Measurements from ENCODE around the gene NEURL1. TPM values are rescaled to one million over a fixed set of nuclear protein-coding genes. Genes with fewer than 3 reads are reported as not detected.

NEURL1 gene
- total and polyA plus RNA-seq, 2 experiments from 2014 or later = 1.1 to 1.5 TPM

DNA sequence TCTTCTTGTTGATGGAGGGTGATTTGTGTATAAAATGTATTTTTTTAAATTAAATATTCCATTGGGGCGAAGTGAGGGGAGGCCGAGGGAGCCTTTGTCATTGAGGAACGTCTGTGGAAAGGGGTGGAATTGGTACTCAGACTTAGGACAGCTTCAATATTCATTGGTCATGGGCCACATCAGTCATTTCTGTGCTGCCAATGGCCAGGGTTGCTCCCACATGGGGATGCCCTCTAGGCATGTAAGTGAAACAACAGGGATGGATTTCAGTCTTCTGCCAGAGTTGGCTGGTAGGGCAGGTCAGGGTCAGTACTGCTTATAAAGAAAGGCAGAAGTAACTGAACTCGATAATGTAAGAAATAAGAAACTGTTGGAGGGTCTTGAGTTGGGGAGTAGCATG is 47.2 kb downstream of the NEURL1 start:
- no peak overlapping the region for H3K27ac ChIP-seq
- H3K4me2 ChIP-seq (ENCODE audit: unreplicated experiment) = no peak overlapping the region
- in situ Hi-C loops (cut with MboI) = no loop called here
- TF ChIP-seq EZH2phosphoT487 (IDR thresholded peaks at IDR 0.05; ENCODE audit: insufficient read depth, low read depth) = no peak
- TF ChIP-seq EZH2 (IDR thresholded peaks at IDR 0.05; ENCODE audit: insufficient read depth, poor library complexity, severe bottlenecking) = no peak
- 45 to 54% methylated on average over 4 of the region's 4 CpGs for WGBS, 2 experiments (ENCODE audit: low coverage in 1 of 2, low lambda C conversion rate in 2 of 2, missing lambda C conversion rate in 2 of 2)
- H3K9ac ChIP-seq = no peak overlapping the region
- no peaks in the 10 kb centered on the region for H4K20me1 ChIP-seq (ENCODE audit: insufficient read depth)
- no peaks in the 10 kb centered on the region for H3K9me2 ChIP-seq (ENCODE audit: insufficient read depth)
- H3K36me3 ChIP-seq (ENCODE audit: low read depth) = no peaks in the 10 kb centered on the region
- H2AFZ ChIP-seq = no peak overlapping the region
- H3K4me3 ChIP-seq = no peak overlapping the region
- H3K9me3 ChIP-seq (ENCODE audit: low read depth) = no peaks in the 10 kb centered on the region
- no peaks in the 10 kb centered on the region for H3F3A ChIP-seq (ENCODE audit: insufficient read depth)
- no peaks in the 10 kb centered on the region for H3K79me2 ChIP-seq (ENCODE audit: insufficient read depth)
- DNase-seq = no peak
- no peaks in the 10 kb centered on the region for H3K4me1 ChIP-seq (ENCODE audit: insufficient read depth)
- peaks cover 53% of the 10 kb centered on the region for H3K27me3 ChIP-seq (replicated peaks; ENCODE audit: insufficient read depth)

GRCh38 chr10:103541616-103542015 is 48.1 kb downstream of the NEURL1 start:
- Histone ChIP-seq H4K20me1 (ENCODE audit: insufficient read depth) (no peaks in the 10 kb centered on the region), H3K4me2 (ENCODE audit: unreplicated experiment) (no peak overlapping the region), H3F3A (ENCODE audit: insufficient read depth) (no peaks in the 10 kb centered on the region), H3K36me3 (ENCODE audit: low read depth) (no peaks in the 10 kb centered on the region), H3K27ac (no peak overlapping the region), H3K9me2 (ENCODE audit: insufficient read depth) (no peaks in the 10 kb centered on the region), H2AFZ (no peak overlapping the region), H3K4me1 (ENCODE audit: insufficient read depth) (no peaks in the 10 kb centered on the region), H3K9ac (no peak overlapping the region), H3K27me3 (replicated peaks; ENCODE audit: insufficient read depth) (peaks cover 48% of the 10 kb centered on the region), H3K9me3 (ENCODE audit: low read depth) (no peaks in the 10 kb centered on the region), H3K4me3 (no peak overlapping the region), H3K79me2 (ENCODE audit: insufficient read depth) (no peaks in the 10 kb centered on the region)
- TF ChIP-seq EZH2 (IDR thresholded peaks at IDR 0.05; ENCODE audit: insufficient read depth, poor library complexity, severe bottlenecking) (no peak), EZH2phosphoT487 (IDR thresholded peaks at IDR 0.05; ENCODE audit: insufficient read depth, low read depth) (no peak)
- in situ Hi-C loops (cut with MboI) = no loop called here
- 90 to 96% methylated on average over 3 of the region's 3 CpGs for WGBS, 2 experiments (ENCODE audit: low coverage in 1 of 2, low lambda C conversion rate in 2 of 2, missing lambda C conversion rate in 2 of 2)
- no peak for DNase-seq

GRCh38 chr10:103542764-103543616 is 49.5 kb downstream of the NEURL1 start:
- Histone ChIP-seq H3K9me2 (ENCODE audit: insufficient read depth) (no peaks in the 10 kb centered on the region), H3K79me2 (ENCODE audit: insufficient read depth) (no peaks in the 10 kb centered on the region), H3K4me2 (ENCODE audit: unreplicated experiment) (peak overlapping the region; percentile 38), H3K27me3 (replicated peaks; ENCODE audit: insufficient read depth) (peaks cover 35% of the 10 kb centered on the region), H3F3A (ENCODE audit: insufficient read depth) (no peaks in the 10 kb centered on the region), H2AFZ (peak overlapping the region; percentile 64), H3K27ac (no peak overlapping the region), H3K4me1 (ENCODE audit: insufficient read depth) (no peaks in the 10 kb centered on the region), H3K36me3 (ENCODE audit: low read depth) (no peaks in the 10 kb centered on the region), H4K20me1 (ENCODE audit: insufficient read depth) (no peaks in the 10 kb centered on the region), H3K9ac (no peak overlapping the region; the same call in 1 of the 2 replicates), H3K4me3 (peak overlapping the region; percentile 59), H3K9me3 (ENCODE audit: low read depth) (no peaks in the 10 kb centered on the region)
- TF ChIP-seq EZH2 (IDR thresholded peaks at IDR 0.05; ENCODE audit: insufficient read depth, poor library complexity, severe bottlenecking) (no peak), EZH2phosphoT487 (IDR thresholded peaks at IDR 0.05; ENCODE audit: insufficient read depth, low read depth) (no peak)
- 14 to 15% methylated on average over 16 to 17 of the region's 17 CpGs for WGBS, 2 experiments (ENCODE audit: low coverage in 1 of 2, low lambda C conversion rate in 2 of 2, missing lambda C conversion rate in 2 of 2)
- in situ Hi-C loops (cut with MboI) = no loop called here
- DNase-seq = peak; percentile 59

DNA sequence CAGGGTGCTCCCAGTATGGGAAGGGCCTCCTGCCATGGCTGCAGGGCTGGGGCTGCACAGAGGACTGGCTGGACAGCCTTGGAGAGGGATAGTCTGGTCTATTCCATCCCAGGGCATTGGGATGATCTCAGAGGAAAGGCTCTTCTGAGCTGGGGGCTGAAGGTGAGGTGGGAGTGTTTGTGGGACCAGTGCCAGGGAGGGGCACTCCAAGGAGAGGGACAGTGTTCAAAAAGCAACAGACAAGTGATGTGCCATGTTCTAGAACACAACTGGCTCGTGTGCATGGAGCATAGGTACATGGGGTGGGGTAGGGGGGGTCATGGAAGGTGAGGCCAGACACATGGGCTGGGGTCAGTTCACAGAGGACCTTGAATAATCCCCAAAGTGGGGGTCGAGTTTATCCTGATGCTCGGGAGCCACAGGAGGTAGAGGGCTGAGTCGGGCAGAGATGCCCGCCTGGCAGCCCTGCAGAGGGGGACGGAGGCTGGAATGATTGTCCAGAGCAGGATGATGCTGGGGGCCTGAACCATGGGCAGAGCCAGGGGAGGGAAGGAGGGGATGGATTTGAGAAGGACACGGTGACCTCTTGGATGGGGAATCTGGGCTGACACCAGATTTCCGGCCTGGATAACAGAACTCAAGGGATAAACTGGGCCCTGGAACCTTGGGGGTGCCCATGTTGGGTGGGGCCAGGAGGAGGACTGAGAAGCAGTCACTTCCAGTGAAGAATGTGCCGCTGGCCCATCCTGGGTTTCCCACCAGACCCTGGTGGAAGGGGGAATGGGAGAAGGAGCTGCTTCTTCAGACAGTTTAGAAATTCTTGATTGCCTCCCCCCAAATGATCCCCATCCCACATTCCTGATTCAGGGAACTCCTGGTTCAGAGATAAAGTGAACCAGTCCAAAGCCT is 50.4 kb downstream of the NEURL1 start:
- 72 to 74% methylated on average over 9 of the region's 9 CpGs for WGBS, 2 experiments (ENCODE audit: low coverage in 1 of 2, low lambda C conversion rate in 2 of 2, missing lambda C conversion rate in 2 of 2)
- H3K79me2 ChIP-seq (ENCODE audit: insufficient read depth) = no peaks in the 10 kb centered on the region
- no peak overlapping the region for H3K27ac ChIP-seq
- H2AFZ ChIP-seq = no peak overlapping the region
- no peaks in the 10 kb centered on the region for H3K36me3 ChIP-seq (ENCODE audit: low read depth)
- H4K20me1 ChIP-seq (ENCODE audit: insufficient read depth) = no peaks in the 10 kb centered on the region
- no peak overlapping the region for H3K9ac ChIP-seq
- no peak overlapping the region for H3K4me2 ChIP-seq (ENCODE audit: unreplicated experiment)
- H3K27me3 ChIP-seq (replicated peaks; ENCODE audit: insufficient read depth) = peaks cover 28% of the 10 kb centered on the region
- H3K9me3 ChIP-seq (ENCODE audit: low read depth) = no peaks in the 10 kb centered on the region
- in situ Hi-C loops (cut with MboI) = no loop called here
- H3K4me3 ChIP-seq = no peak overlapping the region
- DNase-seq = no peak
- TF ChIP-seq EZH2phosphoT487 (IDR thresholded peaks at IDR 0.05; ENCODE audit: insufficient read depth, low read depth) (no peak), EZH2 (IDR thresholded peaks at IDR 0.05; ENCODE audit: insufficient read depth, poor library complexity, severe bottlenecking) (no peak)
- no peaks in the 10 kb centered on the region for H3K9me2 ChIP-seq (ENCODE audit: insufficient read depth)
- H3K4me1 ChIP-seq (ENCODE audit: insufficient read depth) = no peaks in the 10 kb centered on the region
- no peaks in the 10 kb centered on the region for H3F3A ChIP-seq (ENCODE audit: insufficient read depth)

All from GM23248 (cell line).